ENCODE data around the gene ADGRL3.

Gene ADGRL3

GRCh38 chr4:61431131-61431530, 231.0 kb downstream of the ADGRL3 start:
- no peak for TF ChIP-seq CTCF (IDR thresholded peaks at IDR 0.05)

- TF ChIP-seq CTCF (IDR thresholded peaks at IDR 0.05): no peak
These were observed 237.8 kb downstream of the ADGRL3 start for GRCh38 chr4:61437923-61438322.

GRCh38 chr4:61440321-61440720, 240.2 kb downstream of the ADGRL3 start:
- no peak for TF ChIP-seq CTCF (IDR thresholded peaks at IDR 0.05)

GRCh38 chr4:61442936-61443335, 242.8 kb downstream of the ADGRL3 start:
- TF ChIP-seq CTCF (IDR thresholded peaks at IDR 0.05): no peak

- no peak for TF ChIP-seq CTCF (IDR thresholded peaks at IDR 0.05)
These were observed 243.8 kb downstream of the ADGRL3 start for GRCh38 chr4:61443813-61444510.

GRCh38 chr4:61445374-61446063, 245.4 kb downstream of the ADGRL3 start:
- no peak for TF ChIP-seq CTCF (IDR thresholded peaks at IDR 0.05)

- no peak for TF ChIP-seq CTCF (IDR thresholded peaks at IDR 0.05)
These were observed 246.8 kb downstream of the ADGRL3 start for GRCh38 chr4:61446941-61447340.

All from LNCAP (cell line).